ENCODE measurements around the gene HNRNPC. TPM values are rescaled to one million over a fixed set of nuclear protein-coding genes. Genes with fewer than 3 reads are reported as not detected.

Gene HNRNPC
- total and polyA plus RNA-seq, 9 of the 15 experiments (the other 6 are each of a cell fraction or from before 2014, with no cell fraction given) = 679 to 1,557 (median 1,191) TPM

- TF ChIP-seq POLR2G (IDR thresholded peaks at IDR 0.05; ENCODE audit: low read depth, low read length) (0 out of 2 replicates have a peak, but pooled peaks have one; percentile 40), POLR3A (IDR thresholded peaks at IDR 0.05; ENCODE audit: borderline replicate concordance, extremely low read depth, insufficient read depth, insufficient read length) (no peak), CBFA2T3 (IDR thresholded peaks at IDR 0.05) (no peak), HDAC2 (IDR thresholded peaks at IDR 0.05) (no peak)
- TF ChIP-seq, protein P1, sequence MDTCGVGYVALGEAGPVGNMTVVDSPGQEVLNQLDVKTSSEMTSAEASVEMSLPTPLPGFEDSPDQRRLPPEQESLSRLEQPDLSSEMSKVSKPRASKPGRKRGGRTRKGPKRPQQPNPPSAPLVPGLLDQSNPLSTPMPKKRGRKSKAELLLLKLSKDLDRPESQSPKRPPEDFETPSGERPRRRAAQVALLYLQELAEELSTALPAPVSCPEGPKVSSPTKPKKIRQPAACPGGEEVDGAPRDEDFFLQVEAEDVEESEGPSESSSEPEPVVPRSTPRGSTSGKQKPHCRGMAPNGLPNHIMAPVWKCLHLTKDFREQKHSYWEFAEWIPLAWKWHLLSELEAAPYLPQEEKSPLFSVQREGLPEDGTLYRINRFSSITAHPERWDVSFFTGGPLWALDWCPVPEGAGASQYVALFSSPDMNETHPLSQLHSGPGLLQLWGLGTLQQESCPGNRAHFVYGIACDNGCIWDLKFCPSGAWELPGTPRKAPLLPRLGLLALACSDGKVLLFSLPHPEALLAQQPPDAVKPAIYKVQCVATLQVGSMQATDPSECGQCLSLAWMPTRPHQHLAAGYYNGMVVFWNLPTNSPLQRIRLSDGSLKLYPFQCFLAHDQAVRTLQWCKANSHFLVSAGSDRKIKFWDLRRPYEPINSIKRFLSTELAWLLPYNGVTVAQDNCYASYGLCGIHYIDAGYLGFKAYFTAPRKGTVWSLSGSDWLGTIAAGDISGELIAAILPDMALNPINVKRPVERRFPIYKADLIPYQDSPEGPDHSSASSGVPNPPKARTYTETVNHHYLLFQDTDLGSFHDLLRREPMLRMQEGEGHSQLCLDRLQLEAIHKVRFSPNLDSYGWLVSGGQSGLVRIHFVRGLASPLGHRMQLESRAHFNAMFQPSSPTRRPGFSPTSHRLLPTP (IDR thresholded peaks at IDR 0.05; ENCODE audit: borderline replicate concordance, extremely low read depth, insufficient read length) = no peak
Measured at GRCh38 chr14:21191809-21192446, 77.3 kb downstream of the HNRNPC start (continued).

DNA sequence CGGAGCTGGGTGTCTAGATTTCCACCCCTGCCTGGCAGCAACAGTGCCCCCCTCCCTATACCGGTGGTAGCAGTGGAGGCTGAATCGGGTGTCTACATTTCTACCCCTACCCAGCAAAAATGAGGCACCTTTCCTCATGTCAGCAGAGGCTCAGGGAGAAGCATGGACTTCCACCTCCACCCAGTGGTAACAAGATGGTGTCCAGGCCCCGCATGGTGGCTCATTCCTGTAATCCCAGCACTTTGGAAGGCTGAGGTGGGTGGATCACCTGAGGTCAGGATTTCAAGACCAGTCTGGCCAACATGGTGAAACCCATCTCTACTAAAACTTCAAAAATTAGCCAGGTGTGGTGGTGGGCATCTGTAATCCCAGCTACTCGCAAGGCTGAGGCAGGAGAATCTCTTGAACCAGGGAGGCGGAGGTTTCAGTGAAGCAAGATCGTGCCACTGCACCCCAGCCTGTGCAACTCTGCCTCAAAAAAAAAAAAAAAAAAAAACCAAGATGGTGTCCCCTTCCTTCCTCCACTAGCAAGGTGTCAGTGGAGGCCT lies 77.9 kb downstream of the HNRNPC start:
- no peaks in the 10 kb centered on the region for H3K9me1 ChIP-seq (ENCODE audit: control insufficient read depth, insufficient read depth, low read length)
- no peaks in the 10 kb centered on the region for H3K79me2 ChIP-seq (ENCODE audit: control insufficient read depth, insufficient read depth, low read length)
- TSS peak; percentile 71 for BruUV-seq (replicated peaks)
- no peak overlapping the region; the same call in 2 of the 3 replicates for H3K27ac ChIP-seq (ENCODE audit: extremely low read depth, low read depth, low read length)
- CTCF ChIA-PET (ENCODE audit: low intra/inter-chr PET ratio) = no interaction called here
- H4K20me1 ChIP-seq (replicated peaks; ENCODE audit: control insufficient read depth, insufficient read depth, low read length) = no peaks in the 10 kb centered on the region
- peak overlapping the region; percentile 68; the same call in 1 of the 2 replicates for H3K4me2 ChIP-seq (ENCODE audit: insufficient read depth, low read length)
- TF ChIP-seq RFX5 (IDR thresholded peaks at IDR 0.05; ENCODE audit: low read depth, low read length) (no peak), RAD21 (CRISPR knock-in tag; conservative IDR thresholded peaks at IDR 0.05 in 1 of 2, IDR thresholded peaks at IDR 0.05 in 1 of 2) (peak in 1 of 2 experiments; percentile 42; a peak in 1 of 4 replicates)
- TF ChIP-seq, protein P2, sequence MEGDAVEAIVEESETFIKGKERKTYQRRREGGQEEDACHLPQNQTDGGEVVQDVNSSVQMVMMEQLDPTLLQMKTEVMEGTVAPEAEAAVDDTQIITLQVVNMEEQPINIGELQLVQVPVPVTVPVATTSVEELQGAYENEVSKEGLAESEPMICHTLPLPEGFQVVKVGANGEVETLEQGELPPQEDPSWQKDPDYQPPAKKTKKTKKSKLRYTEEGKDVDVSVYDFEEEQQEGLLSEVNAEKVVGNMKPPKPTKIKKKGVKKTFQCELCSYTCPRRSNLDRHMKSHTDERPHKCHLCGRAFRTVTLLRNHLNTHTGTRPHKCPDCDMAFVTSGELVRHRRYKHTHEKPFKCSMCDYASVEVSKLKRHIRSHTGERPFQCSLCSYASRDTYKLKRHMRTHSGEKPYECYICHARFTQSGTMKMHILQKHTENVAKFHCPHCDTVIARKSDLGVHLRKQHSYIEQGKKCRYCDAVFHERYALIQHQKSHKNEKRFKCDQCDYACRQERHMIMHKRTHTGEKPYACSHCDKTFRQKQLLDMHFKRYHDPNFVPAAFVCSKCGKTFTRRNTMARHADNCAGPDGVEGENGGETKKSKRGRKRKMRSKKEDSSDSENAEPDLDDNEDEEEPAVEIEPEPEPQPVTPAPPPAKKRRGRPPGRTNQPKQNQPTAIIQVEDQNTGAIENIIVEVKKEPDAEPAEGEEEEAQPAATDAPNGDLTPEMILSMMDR (IDR thresholded peaks at IDR 0.05 in 2 of 3, conservative IDR thresholded peaks at IDR 0.05 in 1 of 3; ENCODE audit: insufficient read depth in 2 of 3, low read depth in 1 of 3, low read length in 3 of 3) = peak in 1 of 3 experiments; percentile 15; a peak in 1 of 6 replicates
- in situ Hi-C loops (cut with MboI) = no loop called here
- intact Hi-C loops (cut with micrococcal nuclease) = no loop called here
- H3K27me3 ChIP-seq (ENCODE audit: control insufficient read depth in 2 of 2, insufficient read depth in 2 of 2, low read length in 2 of 2) = no peaks in the 10 kb centered on the region
- no peaks in the 10 kb centered on the region for H3K9me3 ChIP-seq (replicated peaks; ENCODE audit: control insufficient read depth, insufficient read depth, low read depth, low read length)
- POLR2A ChIA-PET = interaction anchor here (0.8 to 3.3 kb wide), 3 partner anchors 11 to 34 kb away, joined by 3 to 20 read pairs (median 4); no protein-coding TSS in a partner anchor
- H3K4me3 ChIP-seq = no peak overlapping the region
- FAIRE-seq = no peak
- H3K9ac ChIP-seq (ENCODE audit: insufficient read depth in 1 of 2, low read depth in 2 of 2, low read length in 2 of 2) = peak overlapping the region in 1 of 2 experiments; percentile 35; a peak in 1 of 4 replicates
- H2AFZ ChIP-seq (ENCODE audit: low read depth, low read length) = peak overlapping the region; percentile 91
- 56% methylated on average over 6 of the region's 7 CpGs for WGBS (ENCODE audit: insufficient coverage, low coverage, missing lambda C conversion rate)
- no peak for DNase-seq (ENCODE audit: extremely low read depth in 1 of 4, low spot score in 3 of 4)
- ATAC-seq = peak; percentile 50
- H3K4me1 ChIP-seq (replicated peaks in 1 of 2; ENCODE audit: control insufficient read depth in 2 of 2, insufficient read depth in 2 of 2, low read length in 2 of 2) = peaks cover 4 to 14% of the 10 kb centered on the region in 2 experiments; a peak in 3 of 5 replicates
- no peaks in the 10 kb centered on the region for H3K36me3 ChIP-seq (ENCODE audit: control insufficient read depth, insufficient read depth, low read length)
